ENCODE measurements around the gene ITGAE. TPM values are rescaled to one million over a fixed set of nuclear protein-coding genes. Genes with fewer than 3 reads are reported as not detected.

Gene ITGAE
- total and polyA plus RNA-seq, 7 donors, result 25.2 to 51.8 (median 42.9) TPM

GRCh38 chr17:3761918-3762380 lies 39.0 kb downstream of the ITGAE start:
- H3K27me3 ChIP-seq, result no peaks in the 10 kb centered on the region
- no peaks in the 10 kb centered on the region for H3K4me1 ChIP-seq
- WGBS, 2 donors, result 81 to 83% methylated on average over 16 of the region's 16 CpGs
- no peak for TF ChIP-seq EP300 (IDR thresholded peaks at IDR 0.05)
- no peak for TF ChIP-seq POLR2AphosphoS5 (IDR thresholded peaks at IDR 0.05)
- no peak for TF ChIP-seq POLR2A (IDR thresholded peaks at IDR 0.05)
- TF ChIP-seq CTCF (IDR thresholded peaks at IDR 0.05), result no peak
- no peak overlapping the region for H3K4me3 ChIP-seq
- H3K9me3 ChIP-seq, result peaks cover 0 to 4% (median under 1%) of the 10 kb centered on the region in 4 donors
- no peak for DNase-seq
- H3K27ac ChIP-seq, result no peak overlapping the region
- intact Hi-C loops (cut with DNase I), result no loop called here
- H3K36me3 ChIP-seq, result no peaks in the 10 kb centered on the region

GRCh38 chr17:3761036-3761917 lies 39.7 kb downstream of the ITGAE start:
- H3K27ac ChIP-seq, result no peak overlapping the region

GRCh38 chr17:3759597-3760216 lies 41.3 kb downstream of the ITGAE start:
- TF ChIP-seq POLR2A (IDR thresholded peaks at IDR 0.05) (no peak), POLR2AphosphoS5 (IDR thresholded peaks at IDR 0.05) (no peak), EP300 (IDR thresholded peaks at IDR 0.05) (no peak), CTCF (IDR thresholded peaks at IDR 0.05) (no peak)
- intact Hi-C loops (cut with DNase I), result no loop called here
- DNase-seq, result no peak
- 91% methylated on average over 6 of the region's 6 CpGs for WGBS, 2 donors
- peaks cover 5 to 10% (median 5%) of the 10 kb centered on the region in 3 donors for H3K27me3 ChIP-seq
- H3K4me3 ChIP-seq, result no peak overlapping the region
- H3K27ac ChIP-seq, result no peak overlapping the region
- peaks cover 0 to 5% (median 0%) of the 10 kb centered on the region in 4 donors for H3K4me1 ChIP-seq
- no peaks in the 10 kb centered on the region for H3K36me3 ChIP-seq
- peaks cover 0 to 4% (median under 1%) of the 10 kb centered on the region in 4 donors for H3K9me3 ChIP-seq

More at GRCh38 chr17:3761036-3761917, 39.7 kb downstream of the ITGAE start:
- WGBS, 2 donors, result 88 to 92% methylated on average over 23 of the region's 23 CpGs
- TF ChIP-seq POLR2A (IDR thresholded peaks at IDR 0.05) (no peak), EP300 (IDR thresholded peaks at IDR 0.05) (no peak), POLR2AphosphoS5 (IDR thresholded peaks at IDR 0.05) (no peak), CTCF (IDR thresholded peaks at IDR 0.05) (no peak)
- Histone ChIP-seq H3K4me3 (no peak overlapping the region), H3K9me3 (peaks cover 0 to 4% (median under 1%) of the 10 kb centered on the region in 4 donors), H3K27me3 (no peaks in the 10 kb centered on the region), H3K36me3 (no peaks in the 10 kb centered on the region), H3K4me1 (no peaks in the 10 kb centered on the region)
- intact Hi-C loops (cut with DNase I), result no loop called here
- DNase-seq, result no peak

- Histone ChIP-seq H3K27me3 (peaks cover 10 to 25% (median 12%) of the 10 kb centered on the region in 3 donors), H3K36me3 (no peaks in the 10 kb centered on the region), H3K4me3 (no peak overlapping the region), H3K9me3 (peaks cover 0 to 4% (median under 1%) of the 10 kb centered on the region in 4 donors), H3K27ac (no peak overlapping the region), H3K4me1 (peaks cover 0 to 11% (median 0%) of the 10 kb centered on the region in 4 donors)
- 41 to 67% methylated on average over 20 of the region's 20 CpGs for WGBS, 2 donors
- no peak for TF ChIP-seq POLR2A (IDR thresholded peaks at IDR 0.05)
- TF ChIP-seq CTCF (IDR thresholded peaks at IDR 0.05), result no peak
- TF ChIP-seq POLR2AphosphoS5 (IDR thresholded peaks at IDR 0.05), result no peak
- TF ChIP-seq EP300 (IDR thresholded peaks at IDR 0.05), result no peak
- DNase-seq, result no peak
- intact Hi-C loops (cut with DNase I), result no loop called here
Measured at GRCh38 chr17:3755335-3756030, 45.5 kb downstream of the ITGAE start.

All from sigmoid colon (tissue), 7 donors.